GM12892 (cell line): ENCODE measurements around the gene TRAP1.

Source experiments
- POLR2A ChIP-seq: IDR thresholded peaks from 2 replicates; pipeline ENCODE4 v1.6.1; 2011; ENCODE audit warnings: low read depth, low read length, control low read depth
- POLR2AphosphoS5 ChIP-seq: IDR thresholded peaks from 2 replicates; pipeline ENCODE4 v1.6.1; 2011; ENCODE audit warnings: low read depth, low read length, control low read depth

- TF ChIP-seq POLR2A (no peak), POLR2AphosphoS5 (no peak)
These were observed 42.6 kb downstream of the TRAP1 start for GRCh38 chr16:3674513-3675295.
